Stimulated activated CD4-positive, alpha-beta T cell treated with anti-CD3 and anti-CD28 coated beads, TNF-alpha, amount 100 ng/mL, for 1 hour (primary cell): ENCODE measurements around the gene OR6C1.
"Not testable (repeated sequence)": the region's sequence is repeated elsewhere in the genome, so short reads cannot be mapped to it uniquely, and the experiment has no call there.

Experiments used
- DNase-seq, 3 donors: peaks; one replicate each; pipeline ENCODE4 v3.0.0-alpha.2; 2020; ENCODE audit warnings: low read depth in 3 of 3, low spot score in 1 of 3

OR6C1 gene

GRCh38 chr12:55314043-55314442, at the start of gene OR6C1:
Gene OR6C1, plus strand, starts transcription at chr12:55314343. Its CDS starts 6,257 bp downstream, at chr12:55320600.
- DNase-seq = no peak

- no peak for DNase-seq
Observed at GRCh38 chr12:55280991-55281390, 33.2 kb upstream of the OR6C1 start.

GRCh38 chr12:55289999-55290398, 24.1 kb upstream of the OR6C1 start:
- no peak for DNase-seq

GRCh38 chr12:55296469-55296868, 17.7 kb upstream of the OR6C1 start, which contains the start of gene OR6C6:
Gene OR6C6, minus strand, starts transcription at chr12:55296569. Its CDS starts 1,337 bp downstream, at chr12:55295232.
- no peak for DNase-seq

- DNase-seq = no peak
Observed at GRCh38 chr12:55320201-55320600, 6.1 kb downstream of the OR6C1 start.

- not testable (repeated sequence) for DNase-seq
Observed at GRCh38 chr12:55325801-55326200, 11.7 kb downstream of the OR6C1 start.

GRCh38 chr12:55330446-55330845, 16.3 kb downstream of the OR6C1 start, which contains the start of gene OR6C3:
Gene OR6C3, plus strand, starts transcription at chr12:55330746. Its CDS starts 955 bp downstream, at chr12:55331701.
- no peak for DNase-seq

- DNase-seq = no peak
Observed at GRCh38 chr12:55336002-55336401, 21.9 kb downstream of the OR6C1 start.

- DNase-seq = not testable (repeated sequence)
Observed at GRCh38 chr12:55355338-55355737, 41.2 kb downstream of the OR6C1 start.

GRCh38 chr12:55362675-55363074, 48.5 kb downstream of the OR6C1 start, which contains the start of gene OR6C75:
Gene OR6C75, plus strand, starts transcription at chr12:55362975. Its CDS starts 2,136 bp downstream, at chr12:55365111.
- DNase-seq = no peak

GRCh38 chr12:55365086-55365485, 50.9 kb downstream of the OR6C1 start:
- no peak for DNase-seq
